HK-2 (cell line): ENCODE data around the gene KRTAP5-9.
A peak's percentile ranks its signal among the peaks of the same experiment; 100 is the strongest.
"Not testable (repeated sequence)": the region's sequence is repeated elsewhere in the genome, so short reads cannot be mapped to it uniquely, and the experiment has no call there.

Experiments used
- DNase-seq: peaks from one replicate; pipeline ENCODE4 v3.0.0-alpha.2; 2018; ENCODE audit not compliant: unreplicated experiment

KRTAP5-9 gene

DNA sequence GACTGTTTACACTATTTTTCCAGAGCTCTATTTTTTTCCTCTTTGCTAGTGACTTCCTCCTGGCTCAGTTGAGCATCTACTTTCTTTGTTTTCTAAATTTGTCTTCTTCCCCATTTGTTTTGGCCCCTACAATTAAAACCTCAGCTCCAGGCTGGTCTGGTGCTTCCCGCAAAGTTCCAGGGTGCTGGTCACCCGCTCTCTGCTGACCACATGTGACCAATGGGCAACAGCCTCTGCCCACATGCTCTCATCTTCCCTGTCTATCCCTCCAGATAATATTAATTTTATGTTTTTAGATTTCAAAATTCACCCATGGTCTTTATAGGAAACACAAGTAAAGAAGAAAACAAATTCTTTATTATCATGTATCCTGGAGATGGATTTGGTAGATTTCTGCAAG is 34.7 kb downstream of the KRTAP5-9 start:
- not testable (repeated sequence) for DNase-seq

DNA sequence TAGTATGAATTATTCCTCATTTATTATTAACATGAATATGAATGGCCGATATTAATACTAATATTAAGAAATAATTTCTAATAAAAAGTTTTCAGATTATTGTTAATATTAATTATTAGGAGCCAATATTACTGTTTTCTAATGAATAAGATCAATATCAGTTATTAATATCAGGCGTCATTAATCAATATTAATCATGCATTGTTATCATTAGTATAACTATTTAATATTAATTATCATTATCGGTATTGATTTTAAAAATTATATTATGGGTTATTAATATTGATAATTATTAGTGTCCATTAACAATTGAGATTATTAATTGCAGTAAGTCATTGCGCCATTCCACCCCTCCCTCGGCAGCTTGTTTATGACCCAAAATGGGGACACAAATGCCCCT is 37.5 kb downstream of the KRTAP5-9 start:
- not testable (repeated sequence) for DNase-seq

DNA sequence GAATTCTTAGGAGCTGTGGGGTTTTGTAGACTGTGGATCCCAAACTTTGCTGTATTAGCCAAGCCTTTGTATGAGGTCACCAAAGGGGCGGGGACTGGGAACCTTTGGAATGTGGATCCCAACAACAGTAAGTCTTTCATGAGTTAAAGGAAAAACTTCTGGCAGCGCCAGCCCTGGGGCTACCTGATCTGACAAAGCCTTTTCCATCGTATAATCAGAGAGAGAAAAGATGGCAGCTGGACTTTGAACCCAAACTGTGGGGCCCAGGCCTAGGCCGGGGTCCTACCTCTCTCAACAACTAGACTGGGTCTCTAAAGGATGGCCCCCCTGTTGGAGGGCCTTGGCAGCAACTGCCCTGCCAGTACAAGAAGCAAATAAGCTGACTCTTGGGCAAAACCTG is 40.1 kb downstream of the KRTAP5-9 start:
- DNase-seq = not testable (repeated sequence)

GRCh38 chr11:71588822-71589545 is 40.8 kb downstream of the KRTAP5-9 start:
- DNase-seq = peak; percentile 30

DNA sequence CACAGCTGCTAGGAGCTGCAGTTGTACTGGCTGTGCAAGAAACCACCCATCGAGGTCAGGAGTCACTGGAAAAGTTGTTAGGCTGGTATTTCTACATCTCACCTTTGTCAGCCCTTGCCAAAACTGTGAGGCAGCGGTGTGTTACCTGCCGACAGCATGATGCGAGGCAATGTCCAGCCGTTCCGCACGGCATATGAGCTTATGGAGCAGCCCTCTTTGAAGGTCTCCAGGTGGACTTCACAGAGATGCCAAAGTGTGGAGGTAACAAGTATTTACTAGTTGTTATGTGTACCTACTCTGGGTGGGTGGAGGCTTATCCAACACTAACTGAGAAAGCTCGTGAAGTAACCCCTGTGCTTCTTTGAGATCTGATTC is 41.3 kb downstream of the KRTAP5-9 start:
- not testable (repeated sequence) for DNase-seq
